Glutamatergic neuron (in vitro differentiated cells): ENCODE measurements around the gene AK3. TPM values are rescaled to one million over a fixed set of nuclear protein-coding genes. Genes with fewer than 3 reads are reported as not detected.

Experiments used
- DNase-seq: peaks from one replicate; pipeline ENCODE4 v3.0.0; 2022
- H3K27ac Mint-ChIP-seq: one replicate; pipeline ENCODE4 v1.8.0; 2020; ENCODE audit warnings: mild to moderate bottlenecking, mixed read lengths, inconsistent platforms; ENCODE audit not compliant: unreplicated experiment
- H3K27me3 Mint-ChIP-seq: one replicate; pipeline ENCODE4 v1.8.0; 2020; ENCODE audit warnings: mild to moderate bottlenecking, moderate library complexity, mixed read lengths, inconsistent platforms; ENCODE audit not compliant: unreplicated experiment
- H3K36me3 Mint-ChIP-seq: one replicate; pipeline ENCODE4 v1.8.0; 2020; ENCODE audit warnings: mild to moderate bottlenecking, mixed read lengths, inconsistent platforms; ENCODE audit not compliant: unreplicated experiment
- H3K4me1 Mint-ChIP-seq: one replicate; pipeline ENCODE4 v1.8.0; 2020; ENCODE audit warnings: mild to moderate bottlenecking, low read depth, mixed read lengths, inconsistent platforms; ENCODE audit not compliant: unreplicated experiment
- H3K4me3 Mint-ChIP-seq: one replicate; pipeline ENCODE4 v1.8.0; 2020; ENCODE audit warnings: mild to moderate bottlenecking, mixed read lengths, inconsistent platforms; ENCODE audit not compliant: unreplicated experiment
- H3K9me3 Mint-ChIP-seq: one replicate; pipeline ENCODE4 v1.8.0; 2020; ENCODE audit warnings: mild to moderate bottlenecking, moderate library complexity, mixed read lengths, inconsistent platforms; ENCODE audit not compliant: unreplicated experiment
- total RNA-seq: library from RNA; stranded (reverse); fragmentation: NEBNext Ultra II Directional; extraction: Animal tissue kit (Norgen Biotek cat#: 25700); gene quantifications from one replicate; pipeline ENCODE4 v1.2.1, GENCODE V29; 2021; ENCODE audit not compliant: unreplicated experiment
- TF ChIP-seq, protein P1 (sequence below): fragments of 200-600 bp; sonication (generic); IDR thresholded peaks from one replicate; pipeline ENCODE4 v1.5.0; 2021; ENCODE audit not compliant: partially characterized antibody, unreplicated experiment

The AK3 gene
- total RNA-seq, 1 donor from 2014 or later: 33.7 TPM

DNA sequence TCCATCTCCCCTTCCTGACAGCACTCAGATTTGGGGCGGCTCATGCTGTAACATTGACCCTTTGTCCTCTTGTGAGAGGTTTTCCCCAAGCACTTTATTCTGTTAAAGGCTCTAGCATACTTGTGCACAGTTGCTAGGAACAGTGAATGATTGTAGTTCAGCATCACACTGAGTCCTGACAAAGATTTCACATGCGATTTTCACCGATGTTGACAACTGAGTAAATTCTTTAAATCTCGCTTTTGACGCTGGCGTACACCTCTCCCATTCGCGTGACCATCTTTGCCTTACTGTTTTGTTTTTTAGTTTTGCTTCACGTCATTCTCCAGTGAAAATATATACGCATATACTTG, 60.9 kb downstream of the AK3 start:
- H3K9me3 Mint-ChIP-seq: no peaks in the 10 kb centered on the region
- DNase-seq: no peak
- TF ChIP-seq, protein P1, sequence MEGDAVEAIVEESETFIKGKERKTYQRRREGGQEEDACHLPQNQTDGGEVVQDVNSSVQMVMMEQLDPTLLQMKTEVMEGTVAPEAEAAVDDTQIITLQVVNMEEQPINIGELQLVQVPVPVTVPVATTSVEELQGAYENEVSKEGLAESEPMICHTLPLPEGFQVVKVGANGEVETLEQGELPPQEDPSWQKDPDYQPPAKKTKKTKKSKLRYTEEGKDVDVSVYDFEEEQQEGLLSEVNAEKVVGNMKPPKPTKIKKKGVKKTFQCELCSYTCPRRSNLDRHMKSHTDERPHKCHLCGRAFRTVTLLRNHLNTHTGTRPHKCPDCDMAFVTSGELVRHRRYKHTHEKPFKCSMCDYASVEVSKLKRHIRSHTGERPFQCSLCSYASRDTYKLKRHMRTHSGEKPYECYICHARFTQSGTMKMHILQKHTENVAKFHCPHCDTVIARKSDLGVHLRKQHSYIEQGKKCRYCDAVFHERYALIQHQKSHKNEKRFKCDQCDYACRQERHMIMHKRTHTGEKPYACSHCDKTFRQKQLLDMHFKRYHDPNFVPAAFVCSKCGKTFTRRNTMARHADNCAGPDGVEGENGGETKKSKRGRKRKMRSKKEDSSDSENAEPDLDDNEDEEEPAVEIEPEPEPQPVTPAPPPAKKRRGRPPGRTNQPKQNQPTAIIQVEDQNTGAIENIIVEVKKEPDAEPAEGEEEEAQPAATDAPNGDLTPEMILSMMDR: no peak
- H3K27me3 Mint-ChIP-seq: no peaks in the 10 kb centered on the region
- H3K27ac Mint-ChIP-seq: no peak overlapping the region
- no peaks in the 10 kb centered on the region for H3K36me3 Mint-ChIP-seq
- no peaks in the 10 kb centered on the region for H3K4me1 Mint-ChIP-seq
- no peak overlapping the region for H3K4me3 Mint-ChIP-seq

- Mint-ChIP-seq H3K27ac (no peak within 1 kb of the TSS), H3K36me3 (no peaks in the 10 kb centered on the region), H3K4me1 (no peaks in the 10 kb centered on the region)
Measured at GRCh38 chr9:4679268-4680172, 61.5 kb downstream of the AK3 start, which contains the start of gene CDC37L1. CDC37L1 (plus strand) TSS chr9:4679569; CDS start chr9:4679768, 199 bp downstream.

GRCh38 chr9:4678679-4679267, 62.2 kb downstream of the AK3 start:
- no peak overlapping the region for H3K27ac Mint-ChIP-seq
- H3K4me1 Mint-ChIP-seq: no peaks in the 10 kb centered on the region
- H3K27me3 Mint-ChIP-seq: no peaks in the 10 kb centered on the region
- H3K4me3 Mint-ChIP-seq: no peak overlapping the region
- no peaks in the 10 kb centered on the region for H3K36me3 Mint-ChIP-seq
- no peaks in the 10 kb centered on the region for H3K9me3 Mint-ChIP-seq
- DNase-seq: no peak
- TF ChIP-seq, protein P1: no peak

More at GRCh38 chr9:4679268-4680172, 61.5 kb downstream of the AK3 start, which contains the start of gene CDC37L1:
- DNase-seq: peak; percentile 99
- TF ChIP-seq, protein P1: peak; percentile 88
- Mint-ChIP-seq H3K9me3 (no peaks in the 10 kb centered on the region), H3K4me3 (no peak within 1 kb of the TSS), H3K27me3 (no peaks in the 10 kb centered on the region)

- no peaks in the 10 kb centered on the region for H3K4me1 Mint-ChIP-seq
- TF ChIP-seq, protein P1: no peak
Measured at GRCh38 chr9:4677392-4677791, 63.6 kb downstream of the AK3 start.

GRCh38 chr9:4674783-4675182, 66.2 kb downstream of the AK3 start:
- H3K9me3 Mint-ChIP-seq: no peaks in the 10 kb centered on the region
- H3K4me1 Mint-ChIP-seq: no peaks in the 10 kb centered on the region
- no peak for DNase-seq
- H3K4me3 Mint-ChIP-seq: no peak overlapping the region
- no peaks in the 10 kb centered on the region for H3K36me3 Mint-ChIP-seq
- H3K27me3 Mint-ChIP-seq: no peaks in the 10 kb centered on the region
- no peak overlapping the region for H3K27ac Mint-ChIP-seq
- TF ChIP-seq, protein P1: no peak

More at GRCh38 chr9:4677392-4677791, 63.6 kb downstream of the AK3 start:
- H3K4me3 Mint-ChIP-seq: no peak overlapping the region
- no peak overlapping the region for H3K27ac Mint-ChIP-seq
- DNase-seq: no peak
- no peaks in the 10 kb centered on the region for H3K9me3 Mint-ChIP-seq
- H3K36me3 Mint-ChIP-seq: no peaks in the 10 kb centered on the region
- no peaks in the 10 kb centered on the region for H3K27me3 Mint-ChIP-seq
